GM21529 (cell line): ENCODE results near the gene GNAS.

Experiments
- ATAC-seq: cut with Tn5 transposase; IDR thresholded peaks from one replicate; pipeline ENCODE4 v1.9.1; 2021; ENCODE audit not compliant: unreplicated experiment

GNAS gene

GRCh38 chr20:58853466-58853865, 950 bp downstream of the GNAS start:
- ATAC-seq = no peak

DNA sequence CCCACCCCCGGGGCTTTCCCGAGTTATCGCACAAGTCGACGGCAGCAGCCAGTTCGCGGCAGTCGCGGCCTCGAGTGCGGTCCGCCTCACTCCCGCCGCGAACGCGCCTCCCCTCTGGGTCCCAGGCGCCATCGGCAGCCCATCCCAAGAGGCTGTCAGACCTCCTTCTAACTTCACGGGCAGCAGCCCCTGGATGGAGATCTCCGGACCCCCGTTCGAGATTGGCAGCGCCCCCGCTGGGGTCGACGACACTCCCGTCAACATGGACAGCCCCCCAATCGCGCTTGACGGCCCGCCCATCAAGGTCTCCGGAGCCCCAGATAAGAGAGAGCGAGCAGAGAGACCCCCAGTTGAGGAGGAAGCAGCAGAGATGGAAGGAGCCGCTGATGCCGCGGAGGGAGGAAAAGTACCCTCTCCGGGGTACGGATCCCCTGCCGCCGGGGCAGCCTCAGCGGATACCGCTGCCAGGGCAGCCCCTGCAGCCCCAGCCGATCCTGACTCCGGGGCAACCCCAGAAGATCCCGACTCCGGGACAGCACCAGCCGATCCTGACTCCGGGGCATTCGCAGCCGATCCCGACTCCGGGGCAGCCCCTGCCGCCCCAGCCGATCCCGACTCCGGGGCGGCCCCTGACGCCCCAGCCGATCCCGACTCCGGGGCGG, 1.6 kb downstream of the GNAS start:
- ATAC-seq = no peak

- no peak for ATAC-seq
Observed at GRCh38 chr20:58854638-58855471, 2.3 kb downstream of the GNAS start.

DNA sequence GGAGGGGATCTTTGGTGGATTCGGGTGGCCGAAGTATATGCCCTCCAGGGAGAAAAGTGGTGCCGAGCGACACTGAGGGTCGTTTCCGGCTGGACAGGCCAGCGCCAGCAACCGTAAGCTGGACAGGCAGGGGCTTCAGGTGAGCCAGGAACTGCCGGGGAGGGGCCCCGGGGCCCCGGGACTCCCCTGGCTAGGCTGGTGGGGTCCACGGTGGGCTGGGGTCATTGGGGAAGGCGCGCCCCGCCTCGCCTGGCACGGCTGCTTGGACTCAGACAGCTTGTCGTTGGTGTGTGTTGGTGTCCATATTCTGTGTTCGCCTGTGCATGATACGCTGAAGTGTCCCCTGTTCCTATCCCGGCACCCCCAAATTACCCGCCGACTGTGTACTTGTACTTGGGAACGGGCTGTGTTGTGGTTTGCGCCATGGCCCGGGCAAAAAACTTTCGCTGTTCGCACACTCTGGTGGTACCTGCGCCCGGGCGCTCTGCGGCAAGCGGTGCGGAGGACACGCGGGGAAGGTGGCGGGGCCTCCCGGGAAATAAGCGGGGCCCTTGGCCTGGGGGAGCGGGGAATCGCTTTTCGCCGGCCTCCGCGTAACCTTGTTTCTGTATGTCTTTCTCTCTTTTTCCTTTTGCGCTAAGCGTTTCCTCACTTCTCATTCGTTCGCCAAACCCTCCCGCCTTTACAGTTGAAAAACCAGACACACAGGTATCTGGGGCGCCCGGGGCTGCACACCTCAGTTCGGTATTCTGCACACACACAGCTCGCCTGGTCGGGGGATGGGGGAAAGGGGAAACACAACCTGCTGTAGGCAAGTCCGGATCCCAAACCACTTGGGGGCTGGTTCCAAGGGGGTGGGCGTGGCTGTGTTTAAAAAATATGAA, 3.2 kb downstream of the GNAS start:
- ATAC-seq = no peak

- ATAC-seq = no peak
Observed at GRCh38 chr20:58863044-58863790, 10.7 kb downstream of the GNAS start.

DNA sequence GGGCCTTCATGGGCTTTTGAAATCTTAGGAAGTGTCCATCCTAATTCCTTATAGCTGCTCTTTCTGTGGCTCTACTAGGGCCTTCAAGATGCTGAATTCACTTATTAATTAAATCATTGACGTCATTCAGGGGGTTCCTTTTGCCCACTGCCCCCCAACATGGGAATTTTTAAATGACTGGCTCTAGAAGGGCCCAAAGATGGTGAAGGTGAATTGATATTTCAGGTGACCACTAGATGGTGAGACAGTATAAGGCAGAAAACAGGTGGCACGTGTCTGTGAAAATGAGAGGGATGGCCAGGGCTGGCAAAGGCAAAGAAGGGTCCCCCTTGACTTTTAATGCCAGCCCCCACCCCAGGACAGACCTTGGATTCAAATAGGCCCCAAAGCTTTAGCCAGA, 11.8 kb downstream of the GNAS start:
- no peak for ATAC-seq

- no peak for ATAC-seq
Observed at GRCh38 chr20:58865843-58866242, 13.3 kb downstream of the GNAS start.

GRCh38 chr20:58867211-58867610, 14.7 kb downstream of the GNAS start:
- no peak for ATAC-seq

DNA sequence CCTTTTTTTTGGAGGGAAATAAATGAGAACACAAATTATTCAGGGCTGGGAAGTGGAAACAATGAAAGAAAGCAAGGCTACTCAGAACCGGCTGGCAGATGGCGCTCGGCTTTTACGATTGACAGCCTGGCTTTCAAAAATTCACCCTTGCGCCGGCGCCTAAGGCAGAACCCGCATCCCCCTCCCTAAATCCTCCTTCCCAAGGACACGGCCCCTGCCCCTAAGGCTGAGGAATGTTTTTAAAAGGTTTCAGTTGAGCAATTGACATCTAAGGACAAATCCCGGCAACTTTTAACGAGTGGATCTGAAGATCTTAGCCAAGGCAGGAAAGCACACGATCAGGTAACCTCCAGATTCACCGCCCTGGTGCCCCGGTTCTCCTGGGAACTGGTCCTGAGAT, 16.3 kb downstream of the GNAS start:
- ATAC-seq = no peak

DNA sequence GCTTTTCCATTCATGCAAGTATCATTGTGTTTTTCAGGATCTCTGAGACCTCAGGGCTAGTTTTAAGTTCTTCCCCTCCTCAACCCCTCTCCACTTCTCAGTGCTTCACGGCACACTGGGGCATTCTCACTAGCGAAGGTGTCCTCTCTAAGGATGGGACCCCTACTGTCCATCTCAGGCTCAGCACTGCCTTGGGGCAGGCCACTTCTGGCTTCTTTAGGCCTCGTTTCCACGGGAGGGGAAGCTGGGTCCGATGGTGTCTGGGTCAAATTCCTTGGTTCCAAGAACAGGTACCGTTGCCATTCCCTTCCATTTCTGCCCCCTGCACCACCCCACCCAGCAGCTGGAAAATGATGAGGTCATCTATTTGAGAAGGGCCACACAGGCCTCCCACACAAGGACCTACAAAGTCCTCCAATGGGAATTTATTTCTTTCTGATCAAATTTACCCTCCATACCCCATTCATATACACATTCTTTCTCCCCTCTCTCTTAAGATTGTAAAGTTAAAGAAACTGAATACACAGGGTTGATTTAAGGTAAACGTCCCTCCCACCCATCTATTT, 17.2 kb downstream of the GNAS start:
- no peak for ATAC-seq

GRCh38 chr20:58870293-58871014, 17.9 kb downstream of the GNAS start:
- no peak for ATAC-seq

DNA sequence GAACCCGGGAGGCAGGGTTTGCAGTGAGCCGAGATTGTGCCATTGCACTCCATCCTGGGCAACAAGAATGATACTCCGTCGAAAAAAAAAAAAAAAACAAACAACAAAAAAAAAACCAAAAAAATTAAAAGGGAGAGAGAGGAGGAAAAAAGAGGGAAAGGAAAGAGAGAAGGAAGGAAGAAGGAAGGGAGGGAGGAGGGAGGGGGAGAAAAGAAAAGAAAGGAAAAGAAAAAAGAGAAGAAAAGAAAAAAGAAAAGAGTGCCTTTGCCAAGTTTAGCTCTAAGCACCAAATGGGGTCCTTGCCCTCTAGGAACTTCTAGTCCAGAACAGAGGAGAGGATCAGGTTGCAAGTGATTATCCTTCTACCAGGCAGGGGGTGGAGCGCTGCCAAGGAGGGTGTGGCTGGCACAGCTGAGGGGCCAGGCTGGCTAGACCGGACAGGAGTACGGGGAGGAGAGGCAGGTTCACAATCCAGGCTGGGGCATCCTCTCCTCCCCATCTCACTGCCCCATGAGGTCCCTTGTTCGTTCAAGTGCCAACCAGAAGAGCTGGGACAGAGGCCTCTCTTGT, 19.1 kb downstream of the GNAS start:
- ATAC-seq = no peak

DNA sequence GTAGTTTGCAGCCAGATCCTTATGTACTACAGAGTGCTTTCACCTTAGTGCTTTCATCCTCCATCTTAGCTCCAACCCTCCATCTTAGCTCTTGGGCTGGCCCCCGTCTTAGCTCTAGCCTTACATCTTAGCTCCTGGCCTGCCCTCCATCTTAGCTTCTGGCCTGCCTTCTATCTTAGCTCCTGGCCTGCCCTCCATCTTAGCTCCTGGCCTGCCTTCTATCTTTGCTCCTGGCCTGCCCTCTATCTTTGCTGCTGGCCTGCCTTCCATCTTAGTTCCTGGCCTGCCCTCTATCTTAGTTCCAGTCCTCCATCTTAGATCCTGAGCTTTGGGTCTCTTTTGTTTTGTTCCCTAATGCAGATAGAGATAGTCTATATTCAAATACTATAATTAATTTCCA, 22.0 kb downstream of the GNAS start:
- no peak for ATAC-seq

DNA sequence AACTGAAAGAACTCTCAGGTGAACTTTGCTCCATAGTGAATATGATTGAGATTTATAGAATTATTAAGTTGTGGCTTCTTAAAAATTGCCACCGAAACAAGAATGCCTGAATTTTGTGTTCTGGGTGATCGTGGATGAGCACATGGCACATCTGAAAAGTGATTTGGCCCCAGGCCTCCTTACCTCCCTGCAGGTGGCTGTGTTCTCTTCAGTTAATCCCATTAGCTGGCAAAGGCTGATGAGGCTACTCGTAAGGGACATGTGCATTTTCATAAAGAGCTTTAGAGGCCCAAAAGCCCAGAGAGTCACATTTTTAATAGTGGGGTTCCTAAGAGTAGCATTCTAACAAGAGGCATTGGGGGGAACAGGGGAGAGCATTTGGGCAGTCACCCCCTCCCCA, 22.6 kb downstream of the GNAS start:
- no peak for ATAC-seq

DNA sequence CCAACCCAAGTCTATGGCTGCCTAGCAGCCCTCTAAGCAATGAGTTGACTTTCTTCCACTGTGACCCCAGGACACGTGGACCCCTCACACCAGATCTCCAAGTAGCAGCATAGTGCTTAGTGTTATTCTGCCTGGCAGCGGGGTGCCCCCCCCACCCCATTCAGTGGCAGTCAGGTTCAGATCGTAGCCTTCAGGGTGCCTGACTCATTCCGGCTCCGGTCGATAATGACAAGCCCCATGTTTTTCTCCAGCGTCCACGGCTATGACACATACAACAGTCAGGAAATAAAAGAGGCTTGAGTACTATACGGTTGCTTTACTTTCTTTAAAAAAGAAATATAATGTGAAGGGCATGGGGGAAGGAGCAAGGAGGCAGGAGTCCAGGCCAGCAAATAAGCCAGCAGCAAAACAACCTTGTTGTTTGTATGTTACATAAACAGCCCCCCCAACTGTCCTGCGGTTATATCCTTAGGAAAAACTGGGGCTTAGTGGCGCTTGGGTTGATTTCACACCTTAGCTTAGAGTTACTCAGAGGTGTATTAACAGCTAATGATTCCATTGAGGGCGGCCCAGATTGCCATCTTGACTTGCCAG, 23.1 kb downstream of the GNAS start:
- ATAC-seq = no peak

DNA sequence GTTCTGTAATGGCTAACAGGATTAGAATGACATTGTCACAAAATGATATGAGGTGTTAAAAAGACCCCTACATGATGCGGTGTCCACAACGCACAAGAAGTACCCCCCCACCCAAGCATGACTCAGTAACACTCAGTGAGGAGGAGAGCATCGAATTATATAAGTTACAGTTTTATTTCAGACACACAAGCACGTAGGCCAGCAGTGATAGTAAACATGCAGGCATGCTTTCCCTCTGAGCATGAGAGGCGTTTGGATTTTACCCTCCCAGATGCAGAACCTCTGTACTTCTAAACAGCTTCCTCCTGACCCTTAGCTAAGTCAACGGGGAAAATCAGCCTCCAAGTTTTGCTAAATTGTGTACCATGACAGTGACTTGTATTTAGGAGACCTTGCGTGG, 23.9 kb downstream of the GNAS start:
- ATAC-seq = no peak

DNA sequence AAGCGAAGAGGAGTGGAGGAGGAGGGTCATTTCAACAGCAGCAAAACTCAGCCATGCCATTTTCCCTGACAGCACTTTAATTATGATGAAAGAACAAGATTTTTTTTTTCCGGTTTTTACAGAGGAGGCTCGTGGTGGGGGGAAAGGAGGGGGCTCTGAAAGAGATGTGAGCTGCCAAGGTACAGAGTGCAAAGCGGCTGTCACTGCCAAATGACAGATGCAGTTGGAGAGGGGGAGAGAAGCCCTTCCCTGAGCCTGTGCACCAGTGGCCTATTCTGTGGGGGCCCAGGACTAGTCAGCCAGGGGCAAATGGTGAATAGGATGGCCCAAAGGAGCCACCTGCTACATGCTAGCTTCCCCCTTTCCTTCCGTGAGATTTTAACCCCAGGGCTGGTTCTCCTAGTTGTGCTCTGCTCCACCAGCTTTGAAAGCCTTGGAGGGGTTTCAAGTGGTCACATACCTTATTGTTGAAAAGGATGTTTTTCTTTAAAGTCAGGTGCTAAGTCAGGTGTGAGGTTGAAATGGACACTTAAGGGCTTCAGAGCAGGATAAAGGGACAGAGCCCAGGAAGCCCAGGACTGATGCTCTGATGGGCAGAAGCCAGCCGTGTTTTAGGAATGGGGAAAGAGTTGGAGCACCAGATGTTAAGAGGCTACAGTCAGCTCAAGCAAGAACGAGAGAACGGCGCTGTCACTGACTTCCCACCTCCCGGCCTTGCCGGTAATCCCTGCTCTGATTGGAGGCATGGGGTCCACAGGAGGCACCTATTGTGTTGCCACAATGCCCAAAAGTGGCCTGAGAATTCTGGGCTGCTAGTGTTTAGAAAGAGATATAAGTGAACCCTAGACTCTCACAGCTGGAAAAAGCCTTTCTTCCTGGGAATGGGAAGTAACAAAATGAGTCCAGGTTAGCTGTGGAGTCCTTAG, 24.8 kb downstream of the GNAS start:
- ATAC-seq = no peak

DNA sequence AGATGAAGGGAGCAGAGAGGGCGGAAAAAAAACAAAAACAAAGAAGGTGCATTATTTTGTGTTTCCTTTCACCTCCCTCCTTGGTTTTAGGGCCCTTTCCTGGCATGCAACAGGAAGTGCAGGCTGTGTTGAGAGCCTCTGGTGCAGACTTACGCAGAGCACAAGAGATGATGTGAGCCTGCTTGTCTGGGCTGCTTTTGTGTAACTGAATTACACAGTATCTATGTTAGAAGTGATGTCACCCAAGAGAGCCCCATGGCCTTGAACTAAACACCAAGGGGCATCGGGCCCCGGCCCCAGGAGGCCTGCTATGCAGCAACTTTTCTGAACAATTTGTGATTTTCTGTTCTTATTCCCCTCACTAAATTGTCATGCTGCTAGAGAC, 25.5 kb downstream of the GNAS start:
- no peak for ATAC-seq
